Lung (tissue), 12 donors: ENCODE measurements around the gene UPF3B. TPM values are rescaled to one million over a fixed set of nuclear protein-coding genes. Genes with fewer than 3 reads are reported as not detected.

Experiments used
- ATAC-seq: fragments of 200-7000 bp; cut with Tn5 transposase; one replicate; pipeline ENCODE4 v1.9.1; 2020; ENCODE audit warnings: moderate number of reproducible peaks; ENCODE audit not compliant: insufficient read depth, low FRiP score
- DNase-seq, 3 donors: peaks; one replicate each; pipeline ENCODE4 v3.0.0-alpha.2; 2013 to 2017
- H3K27ac ChIP-seq, 2 donors: one replicate each; pipeline ENCODE4 v1.5.1; 2013; ENCODE audit warnings: mild to moderate bottlenecking in 2 of 2, moderate library complexity in 2 of 2, control low read depth in 1 of 2, inconsistent platforms in 1 of 2, low read depth in 1 of 2, low read length in 1 of 2
- H3K27me3 ChIP-seq, 3 donors: one replicate each; pipeline ENCODE4 v1.5.1; 2013; ENCODE audit warnings: low read length in 2 of 3; ENCODE audit not compliant: control insufficient read depth in 3 of 3, insufficient read depth in 3 of 3
- H3K36me3 ChIP-seq, 4 donors: one replicate each; pipeline ENCODE4 v1.5.1; 2013; ENCODE audit warnings: low read length in 4 of 4, mild to moderate bottlenecking in 1 of 4, moderate library complexity in 1 of 4; ENCODE audit not compliant: control insufficient read depth in 4 of 4, insufficient read depth in 4 of 4
- H3K4me1 ChIP-seq, 5 donors: one replicate each; pipeline ENCODE4 v1.5.1; 2013; ENCODE audit warnings: low read length in 5 of 5, mild to moderate bottlenecking in 2 of 5, moderate library complexity in 1 of 5; ENCODE audit not compliant: control insufficient read depth in 5 of 5, insufficient read depth in 5 of 5
- H3K4me3 ChIP-seq: one replicate; pipeline ENCODE4 v1.5.1; 2013; ENCODE audit warnings: mild to moderate bottlenecking, control low read depth, moderate library complexity
- H3K9ac ChIP-seq, 2 donors: one replicate each; pipeline ENCODE4 v1.5.1; 2013; ENCODE audit warnings: low read length in 2 of 2, control low read depth in 1 of 2; ENCODE audit not compliant: insufficient read depth in 1 of 2
- H3K9me3 ChIP-seq, 4 donors: one replicate each; pipeline ENCODE4 v1.5.1; 2013; ENCODE audit warnings: low read length in 3 of 4, mild to moderate bottlenecking in 1 of 4, moderate library complexity in 1 of 4; ENCODE audit not compliant: control insufficient read depth in 4 of 4, insufficient read depth in 3 of 4
- WGBS, 2 donors: extraction: QIAGEN DNeasy Blood & Tissue Kit; methylation state at CpG; one replicate each; pipeline ENCODE4 v1.1.7; 2013; 5-methylcytosine and 5-hydroxymethylcytosine counted together
- polyA plus RNA-seq, 2 donors: library from polyadenylated mRNA; stranded (reverse); fragments of 200-250 nt; gene quantifications; one replicate each; pipeline ENCODE4 v1.2.1, GENCODE V29; 2013
- total RNA-seq, 2 donors: library from RNA; depleted of rRNA in 1 of 2; stranded (reverse); fragments of >200 nt in 1 of 2; gene quantifications; one replicate each; pipeline ENCODE4 v1.2.1, GENCODE V29; 2014 to 2021
- TF ChIP-seq, protein P1 (sequence below): IDR thresholded peaks from 2 replicates; pipeline ENCODE4 v1.5.1; 2012; ENCODE audit warnings: mild to moderate bottlenecking; ENCODE audit errors: control extremely low read depth, extremely low read depth
- donor health status: control.
- donor health status: control.
- donor health status: Bipolar disorder and iron deficiency.
- donor health status: healthy.
- donor health status: DM: yes; HTN: yes; CAD: no.

Gene UPF3B
- total and polyA plus RNA-seq, 4 donors = 5.0 to 11.7 (median 7.0) TPM

DNA sequence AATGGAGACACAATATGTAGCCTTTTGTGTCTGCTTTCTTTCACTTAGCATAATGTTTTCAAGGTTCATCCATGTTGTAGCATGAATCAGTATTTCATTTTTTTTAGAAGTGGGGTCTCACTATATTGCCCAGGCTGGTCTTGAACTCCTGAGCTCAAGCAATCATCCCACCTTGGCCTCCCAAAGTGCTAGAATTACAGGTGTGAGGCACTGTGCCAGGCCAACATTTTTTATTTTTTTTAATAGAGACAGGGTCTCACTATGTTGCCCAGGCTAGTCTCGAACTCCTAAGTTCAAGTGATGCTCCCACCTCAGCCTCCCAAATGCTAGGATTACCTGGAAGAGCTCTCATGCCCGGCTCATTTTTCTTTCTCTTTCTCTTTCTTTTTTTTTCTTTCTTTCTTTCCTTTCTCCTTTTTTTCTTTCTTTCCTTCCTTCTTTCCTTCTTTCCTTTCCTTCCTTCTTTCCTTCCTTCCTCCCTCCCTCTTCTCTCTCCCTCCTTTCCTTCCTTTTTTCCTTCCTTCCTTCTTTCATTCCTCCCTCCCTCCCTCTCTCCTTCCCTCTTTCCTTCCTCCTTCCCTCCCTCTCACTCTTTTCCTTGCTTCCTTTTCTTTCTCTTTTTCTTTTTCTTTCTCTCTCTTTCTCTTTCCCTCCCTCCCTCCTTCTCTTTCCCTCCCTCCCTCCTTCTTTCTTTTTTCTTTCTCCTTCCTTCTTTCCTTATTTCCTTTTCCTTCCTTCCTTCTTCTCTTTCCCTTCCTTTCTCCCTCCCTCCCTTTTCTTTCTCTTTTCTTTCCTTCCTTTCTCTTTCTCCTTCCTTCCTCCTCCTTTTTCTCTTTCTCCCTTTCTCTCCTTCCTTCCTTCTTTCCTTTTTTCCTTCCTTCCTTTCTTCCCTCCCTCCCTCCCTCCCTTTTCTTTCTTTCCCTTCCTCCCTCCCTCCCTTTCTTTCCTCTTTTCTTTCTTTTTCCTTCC lies 51.2 kb downstream of the UPF3B start:
- no peak overlapping the region for H3K27ac ChIP-seq
- no peaks in the 10 kb centered on the region for H3K4me1 ChIP-seq
- no peak for DNase-seq
- no peaks in the 10 kb centered on the region for H3K27me3 ChIP-seq
- H3K9ac ChIP-seq = no peak overlapping the region
- TF ChIP-seq, protein P1, sequence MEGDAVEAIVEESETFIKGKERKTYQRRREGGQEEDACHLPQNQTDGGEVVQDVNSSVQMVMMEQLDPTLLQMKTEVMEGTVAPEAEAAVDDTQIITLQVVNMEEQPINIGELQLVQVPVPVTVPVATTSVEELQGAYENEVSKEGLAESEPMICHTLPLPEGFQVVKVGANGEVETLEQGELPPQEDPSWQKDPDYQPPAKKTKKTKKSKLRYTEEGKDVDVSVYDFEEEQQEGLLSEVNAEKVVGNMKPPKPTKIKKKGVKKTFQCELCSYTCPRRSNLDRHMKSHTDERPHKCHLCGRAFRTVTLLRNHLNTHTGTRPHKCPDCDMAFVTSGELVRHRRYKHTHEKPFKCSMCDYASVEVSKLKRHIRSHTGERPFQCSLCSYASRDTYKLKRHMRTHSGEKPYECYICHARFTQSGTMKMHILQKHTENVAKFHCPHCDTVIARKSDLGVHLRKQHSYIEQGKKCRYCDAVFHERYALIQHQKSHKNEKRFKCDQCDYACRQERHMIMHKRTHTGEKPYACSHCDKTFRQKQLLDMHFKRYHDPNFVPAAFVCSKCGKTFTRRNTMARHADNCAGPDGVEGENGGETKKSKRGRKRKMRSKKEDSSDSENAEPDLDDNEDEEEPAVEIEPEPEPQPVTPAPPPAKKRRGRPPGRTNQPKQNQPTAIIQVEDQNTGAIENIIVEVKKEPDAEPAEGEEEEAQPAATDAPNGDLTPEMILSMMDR = no peak
- no peaks in the 10 kb centered on the region for H3K9me3 ChIP-seq
- no peak for ATAC-seq
- no peaks in the 10 kb centered on the region for H3K36me3 ChIP-seq
- 79 to 97% methylated on average over 2 of the region's 2 CpGs for WGBS, 2 donors
- H3K4me3 ChIP-seq = no peak overlapping the region

DNA sequence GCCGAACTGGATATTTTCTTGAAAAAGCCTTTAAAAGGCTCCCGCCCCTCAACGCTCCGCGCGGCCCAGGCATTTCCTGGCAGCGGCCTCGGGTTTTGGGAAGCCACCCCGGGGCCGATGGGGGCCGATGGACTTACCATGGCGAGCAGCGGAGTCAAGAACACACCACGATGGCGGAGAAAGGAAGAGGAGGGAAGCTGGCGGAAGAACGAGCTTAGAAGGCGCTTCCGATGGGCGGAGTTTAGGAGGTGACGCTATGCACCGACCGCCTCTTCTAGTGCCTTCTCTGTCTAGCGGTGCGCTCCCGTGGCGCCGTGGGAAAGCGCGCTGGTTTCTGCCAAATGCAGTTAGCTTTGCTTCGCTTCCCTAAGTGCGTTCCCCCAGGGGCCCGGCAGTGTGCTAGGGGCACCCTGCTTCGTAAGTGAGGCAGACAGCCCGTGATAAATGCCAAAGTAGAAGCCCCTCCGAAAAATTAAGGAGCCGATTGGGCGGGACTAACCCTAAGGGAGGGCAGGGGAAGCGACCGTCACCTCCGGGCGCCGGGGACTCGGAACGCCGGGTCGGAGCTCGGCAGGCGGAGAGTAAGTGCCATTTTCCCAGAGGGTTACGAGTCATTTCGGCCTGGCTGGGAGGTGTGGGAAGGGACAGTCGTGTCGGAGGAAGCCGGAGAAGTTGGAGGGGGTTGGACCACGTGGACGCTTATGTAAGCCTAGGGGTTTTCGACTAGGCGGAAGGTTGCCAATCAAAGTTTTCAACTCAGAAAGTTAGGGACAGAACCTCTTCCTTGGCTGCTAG lies 61.1 kb downstream of the UPF3B start, which contains the start of gene RPL39:
TSS of gene RPL39 (minus strand) at position 194 of the 795 bp plus-strand sequence. CDS start at position 140, 54 bp downstream.
- peak; percentile 91 for ATAC-seq
- WGBS, 2 donors = 0 to 35% methylated on average over 39 to 58 of the region's 58 CpGs

DNA sequence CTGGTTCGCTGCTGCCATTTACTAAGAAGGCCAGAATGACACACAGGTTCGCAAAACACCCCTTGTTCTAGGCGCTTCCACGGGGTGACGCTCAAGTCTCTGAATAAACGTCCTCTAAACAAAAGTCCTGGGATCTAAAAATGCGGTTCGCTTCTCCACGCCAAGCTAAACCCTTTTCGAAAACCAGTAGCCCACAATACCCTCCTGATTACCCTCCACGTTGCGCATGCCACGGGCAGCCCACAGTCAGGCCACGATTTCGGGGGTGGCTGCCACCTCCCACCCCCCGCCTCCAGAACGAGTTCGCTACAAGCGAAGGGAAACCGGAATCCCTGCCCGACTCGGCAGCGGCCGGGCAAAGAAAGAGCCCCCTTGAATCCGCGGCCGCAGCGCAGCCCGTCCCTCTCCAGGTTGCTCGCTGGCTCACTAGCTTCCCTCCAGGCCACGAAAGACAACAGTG lies 61.8 kb downstream of the UPF3B start:
- WGBS, 2 donors = 0 to 34% methylated on average over 25 to 31 of the region's 31 CpGs
- Histone ChIP-seq H3K27me3 (no peaks in the 10 kb centered on the region), H3K36me3 (peaks cover 0 to 7% (median 5%) of the 10 kb centered on the region in 4 donors), H3K4me3 (peak overlapping the region; percentile 55), H3K9ac (peak overlapping the region; percentile 92 to 96), H3K27ac (peak overlapping the region; percentile 88 to 95), H3K9me3 (peaks cover 0 to 4% (median 0%) of the 10 kb centered on the region in 4 donors), H3K4me1 (peaks cover 0 to 6% (median 2%) of the 10 kb centered on the region in 5 donors)
- TF ChIP-seq, protein P1 = no peak
- DNase-seq (peak; percentile 40 to 67 (median 61)), ATAC-seq (no peak)

More for the DNA sequence above, 61.1 kb downstream of the UPF3B start, which contains the start of gene RPL39:
- peak within 1 kb of the TSS; percentile 55 for H3K4me3 ChIP-seq
- peak; percentile 88 to 94 (median 92) for DNase-seq
- peaks cover 0 to 6% (median 2%) of the 10 kb centered on the region in 5 donors for H3K4me1 ChIP-seq
- H3K27ac ChIP-seq = peak within 1 kb of the TSS; percentile 95
- TF ChIP-seq, protein P1 = no peak
- H3K9me3 ChIP-seq = peaks cover 0 to 4% (median 0%) of the 10 kb centered on the region in 4 donors
- H3K27me3 ChIP-seq = no peaks in the 10 kb centered on the region
- H3K9ac ChIP-seq = peak within 1 kb of the TSS; percentile 92 to 96
- H3K36me3 ChIP-seq = peaks cover 0 to 7% (median 5%) of the 10 kb centered on the region in 4 donors
